ENCODE data around the gene PRCC. TPM values are rescaled to one million over a fixed set of nuclear protein-coding genes. Genes with fewer than 3 reads are reported as not detected.

The PRCC gene
- total RNA-seq, 1 donor from 2014 or later, result 16.3 TPM

DNA sequence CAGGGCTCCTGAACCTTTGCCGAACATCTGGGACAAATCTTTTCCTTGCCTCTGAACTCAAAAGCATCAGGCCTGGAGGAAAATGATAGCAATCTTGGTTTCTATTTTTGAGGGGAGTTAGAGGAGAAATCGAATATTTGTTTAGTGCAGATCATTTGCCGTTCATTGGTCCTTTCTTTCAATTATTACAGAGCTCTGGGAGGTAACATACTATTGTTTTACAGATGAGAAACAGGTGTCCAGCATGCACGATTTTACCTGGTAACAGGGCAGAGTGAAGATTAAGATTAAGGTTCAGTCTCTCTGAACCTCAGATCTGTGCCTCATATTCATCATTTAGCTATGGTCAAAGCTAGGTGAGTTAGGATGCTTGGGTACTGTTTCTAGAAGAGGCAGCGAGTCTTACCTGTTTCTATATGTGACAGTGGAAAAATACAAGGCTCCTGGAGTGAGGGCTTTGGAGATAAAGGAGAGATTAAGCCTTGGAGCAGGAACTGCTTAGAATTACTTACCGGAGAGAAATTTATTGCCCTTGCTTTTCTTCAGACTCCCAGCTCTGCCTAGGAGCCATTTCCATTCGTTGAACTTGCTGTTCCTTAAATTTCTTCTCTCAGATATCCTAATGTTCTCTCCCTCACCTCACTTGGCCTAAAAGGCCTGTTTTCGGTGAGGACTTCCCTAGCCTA is 1.4 kb downstream of the PRCC start:
- Histone ChIP-seq H3K9me3 (no peaks in the 10 kb centered on the region), H3K4me1 (peaks cover 0 to 33% of the 10 kb centered on the region in 2 donors), H3K4me3 (peak overlapping the region; percentile 78 to 97), H3K36me3 (no peaks in the 10 kb centered on the region), H3K27ac (no peak overlapping the region), H3K27me3 (no peaks in the 10 kb centered on the region)
- TF ChIP-seq, protein P1, sequence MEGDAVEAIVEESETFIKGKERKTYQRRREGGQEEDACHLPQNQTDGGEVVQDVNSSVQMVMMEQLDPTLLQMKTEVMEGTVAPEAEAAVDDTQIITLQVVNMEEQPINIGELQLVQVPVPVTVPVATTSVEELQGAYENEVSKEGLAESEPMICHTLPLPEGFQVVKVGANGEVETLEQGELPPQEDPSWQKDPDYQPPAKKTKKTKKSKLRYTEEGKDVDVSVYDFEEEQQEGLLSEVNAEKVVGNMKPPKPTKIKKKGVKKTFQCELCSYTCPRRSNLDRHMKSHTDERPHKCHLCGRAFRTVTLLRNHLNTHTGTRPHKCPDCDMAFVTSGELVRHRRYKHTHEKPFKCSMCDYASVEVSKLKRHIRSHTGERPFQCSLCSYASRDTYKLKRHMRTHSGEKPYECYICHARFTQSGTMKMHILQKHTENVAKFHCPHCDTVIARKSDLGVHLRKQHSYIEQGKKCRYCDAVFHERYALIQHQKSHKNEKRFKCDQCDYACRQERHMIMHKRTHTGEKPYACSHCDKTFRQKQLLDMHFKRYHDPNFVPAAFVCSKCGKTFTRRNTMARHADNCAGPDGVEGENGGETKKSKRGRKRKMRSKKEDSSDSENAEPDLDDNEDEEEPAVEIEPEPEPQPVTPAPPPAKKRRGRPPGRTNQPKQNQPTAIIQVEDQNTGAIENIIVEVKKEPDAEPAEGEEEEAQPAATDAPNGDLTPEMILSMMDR (IDR thresholded peaks at IDR 0.05), result no peak
- intact Hi-C loops (cut with DNase I), result loop anchor here (5.0 to 10.0 kb wide), 2 partner anchors 61 to 366 kb away; partner anchors contain the start of genes CRABP2 and ETV3
- no peak for DNase-seq (ENCODE audit: low spot score in 2 of 2)

DNA sequence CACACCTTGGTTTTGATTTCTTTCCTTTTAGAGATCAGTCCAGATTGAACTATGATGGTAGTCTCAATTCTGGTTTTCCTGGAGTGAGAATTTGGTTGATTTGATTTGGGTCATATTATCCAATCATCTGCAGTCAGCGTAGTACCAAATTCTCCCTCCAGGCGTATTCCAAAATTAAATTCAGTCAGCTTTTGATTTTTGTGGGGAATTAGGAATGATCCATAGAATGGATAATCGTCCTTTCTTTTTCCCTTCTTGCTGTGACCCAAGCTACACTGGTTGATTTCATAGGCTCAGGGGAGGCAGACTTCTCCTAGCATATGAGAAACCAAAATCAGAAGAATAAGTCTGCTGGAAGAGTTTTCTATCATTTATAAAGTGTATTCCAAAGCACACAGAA is 4.9 kb downstream of the PRCC start:
- no peaks in the 10 kb centered on the region for H3K36me3 ChIP-seq

DNA sequence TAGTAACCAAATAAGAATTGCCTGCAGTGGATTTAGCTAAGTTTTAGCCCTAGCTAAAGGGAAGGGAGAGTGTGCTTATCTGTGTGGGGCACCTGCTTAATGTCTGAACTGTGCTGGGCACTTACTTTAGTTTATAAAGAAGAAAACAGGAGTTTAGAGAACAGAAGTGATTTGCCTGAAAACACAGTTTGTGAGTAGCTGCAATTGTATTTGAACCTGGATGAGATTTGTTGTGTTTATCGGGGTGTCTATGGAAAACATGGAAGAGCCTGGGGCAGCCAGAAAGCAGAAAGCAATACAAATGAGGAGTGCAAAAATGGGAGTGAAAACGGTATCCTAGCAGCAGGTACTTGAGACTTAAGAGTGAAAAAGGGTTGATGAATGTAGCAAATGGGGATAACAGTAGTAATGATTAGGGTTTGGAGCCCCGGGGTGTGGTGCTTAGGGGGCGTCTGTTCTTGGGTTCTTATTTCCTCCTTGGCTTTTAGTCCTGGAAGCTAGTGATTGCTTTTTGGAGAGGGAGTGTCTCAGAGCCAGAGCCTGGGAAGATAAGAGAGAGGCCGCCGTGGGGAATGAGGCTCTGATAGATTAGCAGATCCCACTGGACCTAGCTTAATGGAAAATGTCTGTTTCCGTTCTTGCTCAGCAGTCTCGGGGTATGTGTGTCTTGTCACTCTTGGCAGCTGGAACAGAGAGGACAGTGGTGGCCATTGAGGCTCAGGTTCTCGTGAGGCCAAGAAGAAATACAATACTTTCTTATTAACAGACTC is 5.6 kb downstream of the PRCC start:
- H3K27ac ChIP-seq, result no peak overlapping the region
- peaks cover 0 to 33% of the 10 kb centered on the region in 2 donors for H3K4me1 ChIP-seq
- no peaks in the 10 kb centered on the region for H3K27me3 ChIP-seq
- H3K4me3 ChIP-seq, result no peak overlapping the region
- no peak for DNase-seq (ENCODE audit: low spot score in 2 of 2)
- intact Hi-C loops (cut with DNase I), result no loop called here
- TF ChIP-seq, protein P1 (IDR thresholded peaks at IDR 0.05), result no peak
- no peaks in the 10 kb centered on the region for H3K9me3 ChIP-seq
- H3K36me3 ChIP-seq, result no peaks in the 10 kb centered on the region

More for the DNA sequence above, 4.9 kb downstream of the PRCC start:
- H3K27me3 ChIP-seq, result no peaks in the 10 kb centered on the region
- TF ChIP-seq, protein P1 (IDR thresholded peaks at IDR 0.05), result no peak
- intact Hi-C loops (cut with DNase I), result no loop called here
- H3K27ac ChIP-seq, result no peak overlapping the region
- no peaks in the 10 kb centered on the region for H3K9me3 ChIP-seq
- H3K4me3 ChIP-seq, result no peak overlapping the region
- peaks cover 0 to 33% of the 10 kb centered on the region in 2 donors for H3K4me1 ChIP-seq
- DNase-seq (ENCODE audit: low spot score in 2 of 2), result no peak

DNA sequence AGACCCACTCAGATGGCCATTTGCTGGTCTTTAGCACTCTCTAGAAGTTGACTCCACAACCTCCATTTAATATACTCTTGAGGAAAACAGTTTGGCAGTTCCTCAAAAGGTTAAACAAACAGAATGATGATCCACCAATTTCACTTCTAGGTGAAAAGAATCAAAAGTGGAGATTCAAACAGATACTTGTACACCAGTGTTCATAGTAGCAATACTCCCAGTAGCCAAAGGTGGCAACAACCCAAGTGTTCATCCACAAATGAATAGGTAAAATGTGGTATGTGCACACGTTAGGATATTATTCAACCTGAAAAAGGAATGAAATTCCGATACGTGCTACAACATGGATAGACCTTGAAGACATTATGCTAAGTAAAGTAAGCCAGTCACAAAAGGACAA is 6.3 kb downstream of the PRCC start:
- H3K36me3 ChIP-seq, result no peaks in the 10 kb centered on the region
- DNase-seq (ENCODE audit: low spot score in 2 of 2), result no peak
- TF ChIP-seq, protein P1 (IDR thresholded peaks at IDR 0.05), result no peak
- intact Hi-C loops (cut with DNase I), result no loop called here
- H3K4me3 ChIP-seq, result no peak overlapping the region
- peaks cover 0 to 29% of the 10 kb centered on the region in 2 donors for H3K4me1 ChIP-seq
- H3K27me3 ChIP-seq, result no peaks in the 10 kb centered on the region
- no peaks in the 10 kb centered on the region for H3K9me3 ChIP-seq
- no peak overlapping the region for H3K27ac ChIP-seq

DNA sequence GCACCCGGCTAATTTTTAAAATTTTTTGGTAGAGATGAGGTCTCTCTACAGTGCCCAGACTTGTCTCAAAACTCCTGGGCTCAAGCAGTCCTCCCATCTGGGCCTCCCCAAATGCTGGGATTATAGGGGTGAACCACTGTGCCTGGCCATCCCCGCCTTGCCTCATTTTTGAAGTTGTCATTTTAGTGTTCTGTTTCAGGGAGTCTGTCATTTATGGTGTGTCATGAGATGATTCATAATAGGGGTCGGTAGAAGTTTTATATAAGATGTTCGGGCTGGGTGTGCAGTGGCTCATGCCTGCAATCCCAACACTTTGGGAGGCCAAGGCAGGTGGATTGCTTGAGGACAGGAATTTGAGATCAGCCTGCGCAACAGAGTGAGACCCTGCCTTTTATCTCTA is 8.5 kb downstream of the PRCC start:
- Histone ChIP-seq H3K9me3 (no peaks in the 10 kb centered on the region), H3K36me3 (no peaks in the 10 kb centered on the region), H3K27ac (no peak overlapping the region), H3K27me3 (no peaks in the 10 kb centered on the region), H3K4me3 (no peak overlapping the region), H3K4me1 (peaks cover 0 to 10% of the 10 kb centered on the region in 2 donors)
- intact Hi-C loops (cut with DNase I), result no loop called here
- no peak for DNase-seq (ENCODE audit: low spot score in 2 of 2)
- TF ChIP-seq, protein P1 (IDR thresholded peaks at IDR 0.05), result no peak
